GM12891 (cell line): ENCODE results near the gene ZNF850. TPM values are rescaled to one million over a fixed set of nuclear protein-coding genes. Genes with fewer than 3 reads are reported as not detected.
A peak's percentile ranks its signal among the peaks of the same experiment; 100 is the strongest.
"Not testable (repeated sequence)": the region's sequence is repeated elsewhere in the genome, so short reads cannot be mapped to it uniquely, and the experiment has no call there.

Experiments
- DNase-seq: peaks from one replicate; pipeline ENCODE4 v3.0.0; 2011; ENCODE audit warnings: low spot score; ENCODE audit not compliant: insufficient read length
- FAIRE-seq: peaks from 2 replicates; lab custom pipeline; 2011; peaks lifted over from hg19 to GRCh38; lab: Jason Lieb, UNC
- PAX5 ChIP-seq: IDR thresholded peaks from 2 replicates; pipeline ENCODE4 v1.6.1; 2011; ENCODE audit warnings: low read length, moderate library complexity, mild to moderate bottlenecking; ENCODE audit not compliant: insufficient read depth, severe bottlenecking
- POLR2A ChIP-seq: IDR thresholded peaks from 2 replicates; pipeline ENCODE4 v1.6.1; 2011; ENCODE audit warnings: low read depth, low read length, control low read depth
- POLR2AphosphoS5 ChIP-seq: IDR thresholded peaks from 2 replicates; pipeline ENCODE4 v1.6.1; 2011; ENCODE audit warnings: low read depth, low read length, control low read depth
- POU2F2 ChIP-seq: IDR thresholded peaks from 2 replicates; pipeline ENCODE4 v1.6.1; 2011; ENCODE audit warnings: low read depth, mild to moderate bottlenecking, control low read depth, low read length, moderate library complexity
- SPI1 ChIP-seq: IDR thresholded peaks from 2 replicates; pipeline ENCODE4 v1.6.1; 2011; ENCODE audit warnings: low read depth, low read length, control low read depth
- TAF1 ChIP-seq: IDR thresholded peaks from 2 replicates; pipeline ENCODE4 v1.6.1; 2011; ENCODE audit warnings: low read depth, low read length, control low read depth
- polyA plus RNA-seq: library from polyadenylated mRNA; unstranded; fragments of >200 nt; gene quantifications from one replicate; pipeline ENCODE4 v1.2.1, GENCODE V29; 2012; ENCODE audit warnings: low read depth, missing spikeins, inconsistent platforms; ENCODE audit not compliant: missing spikeins

Gene ZNF850
- polyA plus RNA-seq = 0.65 TPM

DNA sequence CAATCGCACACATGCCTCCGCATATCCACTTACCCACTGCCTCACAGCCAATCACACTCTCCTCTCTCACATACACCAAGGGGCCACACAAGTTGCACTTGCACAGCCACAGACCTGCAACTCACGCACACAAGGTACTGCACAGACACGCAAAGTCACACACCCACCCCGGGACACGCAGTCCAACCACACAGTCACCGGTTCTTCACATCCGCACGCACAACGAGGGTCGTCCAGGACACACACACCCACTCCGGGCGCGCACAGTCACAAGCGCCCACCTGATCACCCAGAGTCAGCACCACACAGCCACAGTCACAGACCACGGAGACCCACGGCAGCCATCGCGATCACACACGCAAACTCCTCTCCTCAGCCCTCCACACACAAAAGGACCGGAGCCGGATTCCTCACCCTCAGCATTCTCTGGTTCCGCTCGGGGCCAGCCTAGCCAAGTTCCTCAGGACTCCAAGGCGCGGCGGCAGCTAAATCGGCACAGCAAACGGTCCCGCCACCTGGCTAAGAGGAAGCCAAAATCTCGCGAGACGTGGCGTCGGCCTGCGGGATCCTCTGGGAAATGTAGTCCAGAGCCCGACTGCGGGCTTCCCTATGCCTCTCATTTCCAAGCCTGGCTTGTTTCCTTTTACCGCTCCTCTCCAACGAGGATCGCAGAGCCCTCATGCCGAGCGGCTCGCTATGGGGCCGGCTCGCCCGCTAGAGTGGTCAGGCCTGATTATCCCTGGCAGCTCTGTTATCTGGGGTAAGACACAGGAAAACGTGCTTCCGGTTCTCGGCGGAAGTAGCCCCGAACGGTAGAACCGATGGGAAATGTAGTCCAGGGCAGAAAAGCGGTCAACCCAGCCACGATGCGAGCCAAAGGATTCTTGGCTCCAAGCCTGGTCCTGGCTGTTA lies at the start of gene ZNF850:
Gene ZNF850 (minus strand): TSS at position 497 of the 912 bp plus-strand sequence. CDS start 10,201 bp downstream, outside the sequence.
- peak; percentile 32 for DNase-seq
- peak; percentile 77 for FAIRE-seq
- TF ChIP-seq POLR2AphosphoS5 = 0 out of 2 replicates have a peak, but pooled peaks have one; percentile 29
- TF ChIP-seq POLR2A = peak; percentile 55; the same call in 1 of the 2 replicates
- TF ChIP-seq TAF1 = no peak; the same call in 1 of the 2 replicates

DNA sequence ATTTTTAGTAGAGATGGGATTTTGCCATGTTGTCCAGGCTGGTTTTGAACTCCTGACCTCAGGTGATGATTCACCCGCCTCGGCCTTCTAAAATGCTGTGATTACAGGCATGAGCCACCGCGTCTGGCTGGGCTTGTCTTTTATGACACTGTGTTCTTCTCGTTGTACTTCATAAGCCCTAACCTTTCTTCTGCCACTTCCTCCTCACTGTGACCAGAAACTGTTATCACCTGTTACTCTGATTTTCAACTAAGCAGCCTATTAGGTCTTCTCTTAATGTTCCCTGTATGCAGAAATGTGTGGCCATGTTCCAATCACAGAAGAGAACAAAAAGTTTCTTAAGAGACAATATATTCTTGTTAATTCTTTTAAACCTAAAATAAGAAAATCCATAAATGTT lies 49.2 kb upstream of the ZNF850 start:
- no peak for DNase-seq
- no peak for FAIRE-seq
- TF ChIP-seq PAX5 (no peak), POLR2AphosphoS5 (no peak), SPI1 (no peak), POLR2A (no peak), TAF1 (no peak), POU2F2 (no peak)

DNA sequence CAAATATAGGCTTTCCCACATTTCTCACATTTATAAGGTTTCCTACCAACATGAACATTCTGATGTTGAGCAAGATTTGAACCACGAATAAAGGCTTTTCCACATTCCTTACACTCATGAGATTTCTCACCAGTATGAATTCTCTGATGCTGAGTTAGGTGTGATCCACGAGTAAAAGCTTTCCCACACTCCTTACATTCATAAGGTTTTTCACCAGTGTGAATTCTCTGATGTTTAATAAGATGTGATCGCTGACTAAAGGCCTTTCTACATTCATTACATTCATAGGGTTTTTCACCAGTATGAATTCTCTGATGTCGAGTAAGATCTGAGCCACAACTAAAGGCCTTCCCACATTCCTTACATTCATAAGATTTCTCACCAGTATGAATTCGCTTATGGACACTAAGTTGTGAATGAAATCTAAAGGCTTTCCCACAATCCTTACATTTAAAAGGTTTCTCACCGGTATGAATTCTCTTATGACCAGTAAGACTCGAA lies 46.6 kb upstream of the ZNF850 start:
- no peak for FAIRE-seq
- TF ChIP-seq PAX5 = no peak
- TF ChIP-seq TAF1 = no peak
- TF ChIP-seq POLR2A = no peak
- TF ChIP-seq POU2F2 = no peak
- TF ChIP-seq POLR2AphosphoS5 = no peak
- no peak for TF ChIP-seq SPI1

DNA sequence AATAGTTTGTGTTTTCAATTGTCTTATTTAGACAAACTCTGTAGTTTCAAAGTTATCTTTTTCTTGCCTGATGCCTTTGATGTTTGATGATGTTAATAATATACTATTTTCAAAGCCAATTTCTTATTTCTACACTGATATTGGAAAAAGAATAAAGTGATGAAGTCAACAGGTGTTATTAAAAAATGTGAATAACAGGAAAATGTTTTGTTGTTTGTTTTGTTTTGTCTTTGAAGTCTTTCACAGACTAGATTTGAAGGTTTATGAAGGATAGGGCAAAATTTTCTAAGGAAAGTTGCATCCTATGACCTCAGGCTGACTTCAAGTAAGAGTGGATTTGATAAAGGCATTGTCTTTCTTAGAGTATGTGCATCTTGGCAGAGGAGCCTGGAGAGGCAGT lies 34.4 kb upstream of the ZNF850 start:
- DNase-seq (no peak), FAIRE-seq (no peak)
- TF ChIP-seq TAF1 = no peak
- TF ChIP-seq POLR2A = no peak
- no peak for TF ChIP-seq POLR2AphosphoS5
- no peak for TF ChIP-seq POU2F2
- TF ChIP-seq SPI1 = no peak

More for the DNA sequence above, 46.6 kb upstream of the ZNF850 start:
- no peak for DNase-seq

DNA sequence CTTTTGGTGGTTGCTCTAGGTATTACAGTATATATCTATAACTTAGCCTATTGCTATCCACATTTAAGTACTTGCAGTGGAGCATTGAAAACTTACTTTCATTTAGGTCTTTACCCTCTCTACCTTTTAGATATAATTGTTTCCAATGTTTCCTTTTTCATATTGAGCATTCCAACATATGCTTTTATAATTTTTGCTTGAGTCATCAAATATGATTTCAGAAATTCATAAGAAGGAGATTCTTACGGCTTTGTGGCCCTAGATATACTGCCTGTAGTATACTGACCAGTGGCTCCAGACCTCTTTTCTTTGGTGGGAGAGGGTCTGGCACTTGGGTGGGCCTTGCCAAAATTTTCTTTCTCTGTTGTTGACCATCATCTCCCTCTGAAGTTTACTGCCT lies 32.8 kb upstream of the ZNF850 start:
- no peak for DNase-seq
- FAIRE-seq = no peak
- no peak for TF ChIP-seq TAF1
- TF ChIP-seq POLR2AphosphoS5 = no peak

DNA sequence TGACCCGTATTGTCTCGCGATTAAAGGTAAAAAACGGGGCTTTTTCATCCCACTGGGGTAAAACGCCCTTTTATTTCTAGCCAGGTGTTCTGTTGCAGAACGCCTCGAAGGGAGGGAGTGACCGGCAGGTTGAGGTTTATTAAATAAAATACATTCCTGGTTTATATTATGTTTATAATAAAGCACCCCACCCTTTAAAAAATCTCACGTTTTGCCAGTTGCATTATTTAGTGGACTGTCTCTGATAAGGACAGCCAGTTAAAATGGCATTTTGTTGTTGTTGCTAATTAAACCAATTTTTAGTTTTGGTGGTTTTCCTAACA lies 25.1 kb upstream of the ZNF850 start:
- DNase-seq (no peak), FAIRE-seq (no peak)
- TF ChIP-seq POLR2AphosphoS5 (no peak), PAX5 (no peak), POLR2A (no peak), TAF1 (no peak), SPI1 (no peak), POU2F2 (no peak)

DNA sequence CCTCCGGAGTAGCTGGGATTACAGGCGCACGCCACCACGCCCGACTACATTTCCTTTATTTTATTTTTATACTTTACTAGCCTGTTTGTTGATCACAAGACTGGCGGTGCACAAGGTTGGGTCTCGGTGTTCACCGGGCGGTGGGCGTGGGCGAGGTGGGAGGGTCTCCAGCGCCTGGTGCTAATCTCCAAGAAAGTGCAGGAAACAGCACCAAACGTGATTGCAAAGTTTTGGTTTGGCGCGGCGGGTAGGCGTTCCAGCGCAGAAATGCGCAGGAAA lies 24.0 kb upstream of the ZNF850 start:
- FAIRE-seq (no peak), DNase-seq (no peak)
- TF ChIP-seq POLR2A (no peak), PAX5 (no peak), TAF1 (no peak), SPI1 (no peak), POU2F2 (no peak), POLR2AphosphoS5 (no peak)

DNA sequence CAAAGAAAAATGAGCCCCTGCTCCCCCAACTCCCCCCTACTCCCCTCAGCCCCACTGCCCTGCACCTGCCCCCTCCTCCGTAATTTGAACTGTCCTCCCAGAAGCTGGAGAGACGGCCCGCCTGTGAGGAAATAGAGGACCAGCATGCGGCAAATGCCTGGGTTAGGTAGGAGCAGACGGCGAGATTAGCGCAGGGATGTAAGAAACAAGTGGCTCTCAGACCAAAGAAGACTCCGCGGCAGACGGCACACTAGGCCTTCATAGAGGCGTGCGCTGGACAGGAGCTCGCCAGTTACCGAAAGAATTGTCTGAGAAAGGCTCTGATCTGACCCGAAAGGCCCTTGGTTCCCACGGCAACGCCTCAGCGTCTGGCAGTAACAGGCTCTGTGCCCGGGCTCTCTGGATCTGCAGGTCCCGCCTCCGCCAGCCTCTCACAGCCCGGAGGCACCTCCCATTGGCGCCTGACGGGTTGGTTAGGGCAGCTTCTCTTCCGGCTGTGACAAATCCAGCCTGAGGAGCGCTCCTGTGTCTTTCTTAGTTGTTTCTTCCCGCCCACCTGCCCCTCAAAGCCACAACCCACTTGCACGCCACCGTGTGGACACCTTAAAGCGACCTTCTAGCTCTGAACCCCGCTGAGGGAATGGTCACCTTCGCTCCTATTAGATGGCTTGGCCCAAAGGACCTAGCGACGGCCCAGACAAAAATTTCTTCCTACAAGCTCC lies 19.0 kb upstream of the ZNF850 start:
- not testable (repeated sequence) for DNase-seq, FAIRE-seq

DNA sequence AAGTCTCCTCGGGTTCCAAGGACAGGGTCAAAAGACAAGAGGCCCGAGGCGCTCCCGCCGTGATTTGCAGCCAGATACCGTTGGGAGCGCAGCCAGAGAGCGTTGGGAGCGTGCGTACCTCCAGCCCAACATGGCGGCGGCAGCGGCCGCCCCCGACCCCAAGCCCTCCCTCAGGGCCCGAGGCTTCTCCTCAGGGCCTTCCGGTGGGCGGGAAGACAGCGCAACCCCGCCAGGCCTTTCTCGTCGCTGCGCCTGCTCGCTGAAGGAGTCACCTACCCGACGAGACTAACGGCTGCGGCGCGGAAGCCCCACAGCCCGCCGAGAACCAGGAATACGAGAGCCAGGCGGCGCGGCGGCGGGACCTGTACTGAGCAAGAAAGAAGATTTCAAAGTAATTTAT lies 3.2 kb upstream of the ZNF850 start:
- no peak for FAIRE-seq
- TF ChIP-seq POU2F2 (no peak), SPI1 (no peak), PAX5 (no peak), TAF1 (no peak), POLR2A (no peak), POLR2AphosphoS5 (no peak)

DNA sequence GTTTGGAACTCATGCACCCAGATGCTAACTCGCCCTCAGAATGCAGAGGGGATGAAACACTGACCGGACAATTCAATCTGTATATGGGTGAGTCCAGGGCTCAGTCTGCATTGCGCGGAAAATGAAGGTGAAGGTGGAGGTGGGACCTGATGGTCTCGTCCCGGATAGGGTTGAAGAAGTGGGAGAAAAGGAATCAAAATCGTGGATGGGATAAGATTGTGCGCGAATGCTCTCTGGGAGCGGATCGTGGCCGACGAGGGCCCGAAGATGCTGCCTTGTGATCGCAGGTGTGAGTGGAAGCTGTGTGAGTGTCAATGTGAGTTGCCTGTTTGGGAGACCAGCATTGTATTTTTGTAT lies 594 bp upstream of the ZNF850 start:
- no peak for FAIRE-seq

More for the DNA sequence above, 3.2 kb upstream of the ZNF850 start:
- DNase-seq = no peak

More for the DNA sequence above, 594 bp upstream of the ZNF850 start:
- no peak for TF ChIP-seq TAF1
- no peak for TF ChIP-seq SPI1
- no peak for TF ChIP-seq PAX5
- no peak for TF ChIP-seq POLR2A
- no peak for TF ChIP-seq POLR2AphosphoS5
- no peak for TF ChIP-seq POU2F2
- no peak for DNase-seq
